ENCODE measurements around the gene PFKFB2. TPM values are rescaled to one million over a fixed set of nuclear protein-coding genes. Genes with fewer than 3 reads are reported as not detected.

Gene PFKFB2
- polyA plus RNA-seq, 1 donor from 2014 or later, result 9.8 TPM

- Histone ChIP-seq H3K27ac (ENCODE audit: low read length) (no peak overlapping the region), H2AFZ (ENCODE audit: low read depth, low read length) (no peak overlapping the region), H3K4me3 (ENCODE audit: low read length) (no peak overlapping the region), H3F3A (ENCODE audit: insufficient read depth, low read length, poor library complexity, severe bottlenecking) (no peaks in the 10 kb centered on the region), H3K36me3 (ENCODE audit: insufficient read depth, low read length) (no peaks in the 10 kb centered on the region), H3K9me3 (ENCODE audit: low read length) (no peaks in the 10 kb centered on the region), H3K9ac (ENCODE audit: low read length) (no peak overlapping the region), H3K4me2 (ENCODE audit: low read length) (no peak overlapping the region), H3K9me2 (ENCODE audit: insufficient read depth, low read length) (no peaks in the 10 kb centered on the region), H3K79me2 (replicated peaks; ENCODE audit: insufficient read depth, low read length) (no peaks in the 10 kb centered on the region), H4K20me1 (ENCODE audit: insufficient read depth) (no peaks in the 10 kb centered on the region), H3K27me3 (ENCODE audit: insufficient read depth, low read depth, low read length) (no peaks in the 10 kb centered on the region)
- TF ChIP-seq CTCF (IDR thresholded peaks at IDR 0.05; ENCODE audit: poor library complexity, severe bottlenecking), result no peak
- no peak for TF ChIP-seq EP300 (conservative IDR thresholded peaks at IDR 0.05; ENCODE audit: poor library complexity, severe bottlenecking)
- no peak for TF ChIP-seq REST (IDR thresholded peaks at IDR 0.05; ENCODE audit: borderline replicate concordance)
- no peak for TF ChIP-seq SMC3 (conservative IDR thresholded peaks at IDR 0.05; ENCODE audit: poor library complexity)
- TF ChIP-seq RAD21 (conservative IDR thresholded peaks at IDR 0.05), result no peak
- TF ChIP-seq MXI1 (conservative IDR thresholded peaks at IDR 0.05; ENCODE audit: poor library complexity, severe bottlenecking), result no peak
- TF ChIP-seq EZH2 (IDR thresholded peaks at IDR 0.05; ENCODE audit: borderline replicate concordance, insufficient read depth, low read length, poor library complexity, severe bottlenecking), result no peak
- no peak for TF ChIP-seq TAF1 (IDR thresholded peaks at IDR 0.05; ENCODE audit: low read depth)
- TF ChIP-seq POLR2AphosphoS5 (IDR thresholded peaks at IDR 0.05), result no peak
These were observed 9.9 kb downstream of the PFKFB2 start for GRCh38 chr1:207063014-207063413.

- no peaks in the 10 kb centered on the region for H3K9me2 ChIP-seq (ENCODE audit: insufficient read depth, low read length)
- no peak overlapping the region for H3K4me3 ChIP-seq (ENCODE audit: low read length)
- H4K20me1 ChIP-seq (ENCODE audit: insufficient read depth), result no peaks in the 10 kb centered on the region
- H3K4me2 ChIP-seq (ENCODE audit: low read length), result no peak overlapping the region
- H3K27me3 ChIP-seq (ENCODE audit: insufficient read depth, low read depth, low read length), result no peaks in the 10 kb centered on the region
- no peaks in the 10 kb centered on the region for H3K9me3 ChIP-seq (ENCODE audit: low read length)
- H3K79me2 ChIP-seq (replicated peaks; ENCODE audit: insufficient read depth, low read length), result no peaks in the 10 kb centered on the region
- no peak overlapping the region for H3K9ac ChIP-seq (ENCODE audit: low read length)
- no peaks in the 10 kb centered on the region for H3F3A ChIP-seq (ENCODE audit: insufficient read depth, low read length, poor library complexity, severe bottlenecking)
- no peak overlapping the region for H3K27ac ChIP-seq (ENCODE audit: low read length)
- TF ChIP-seq RAD21 (conservative IDR thresholded peaks at IDR 0.05) (no peak), CTCF (IDR thresholded peaks at IDR 0.05; ENCODE audit: poor library complexity, severe bottlenecking) (no peak), REST (IDR thresholded peaks at IDR 0.05; ENCODE audit: borderline replicate concordance) (no peak), EP300 (conservative IDR thresholded peaks at IDR 0.05; ENCODE audit: poor library complexity, severe bottlenecking) (no peak), EZH2 (IDR thresholded peaks at IDR 0.05; ENCODE audit: borderline replicate concordance, insufficient read depth, low read length, poor library complexity, severe bottlenecking) (no peak), MXI1 (conservative IDR thresholded peaks at IDR 0.05; ENCODE audit: poor library complexity, severe bottlenecking) (no peak), POLR2AphosphoS5 (IDR thresholded peaks at IDR 0.05) (no peak), TAF1 (IDR thresholded peaks at IDR 0.05; ENCODE audit: low read depth) (no peak), SMC3 (conservative IDR thresholded peaks at IDR 0.05; ENCODE audit: poor library complexity) (no peak)
- no peaks in the 10 kb centered on the region for H3K36me3 ChIP-seq (ENCODE audit: insufficient read depth, low read length)
- no peak overlapping the region for H2AFZ ChIP-seq (ENCODE audit: low read depth, low read length)
These were observed 11.5 kb downstream of the PFKFB2 start for GRCh38 chr1:207064561-207064960.
